CD8-positive, alpha-beta memory T cell (primary cell): ENCODE results near the gene FOXM1. TPM values are rescaled to one million over a fixed set of nuclear protein-coding genes. Genes with fewer than 3 reads are reported as not detected.
"Not testable (repeated sequence)": the region's sequence is repeated elsewhere in the genome, so short reads cannot be mapped to it uniquely, and the experiment has no call there.

Experiments used
- CTCF ChIA-PET: fragments of 350-600 bp; sonication (Branson Sonifier 250); formaldehyde crosslinking; loops from one replicate; lab custom pipeline; 2021; ENCODE audit warnings: antibody characterized with exemption; lab: Charles Lee
- POLR2A ChIA-PET: fragments of 350-600 bp; sonication (Branson Sonifier 250); formaldehyde crosslinking; loops from one replicate; lab custom pipeline; 2021; ENCODE audit warnings: antibody characterized with exemption; lab: Charles Lee
- DNase-seq, 5 donors: peaks; one replicate each; pipeline versions ENCODE4 v3.0.0 to v3.0.0-alpha.2; 2020 to 2022; ENCODE audit warnings: mixed read lengths in 1 of 5
- H3K27ac ChIP-seq: one replicate; pipeline ENCODE4 v1.7.0; 2013; ENCODE audit warnings: low read depth, mild to moderate bottlenecking, low read length, moderate library complexity
- H3K27me3 ChIP-seq: 2 replicates; pipeline ENCODE4 v1.7.0; 2013; ENCODE audit warnings: low read length, mild to moderate bottlenecking; ENCODE audit not compliant: insufficient read depth, poor library complexity, severe bottlenecking
- H3K36me3 ChIP-seq: 2 replicates; pipeline ENCODE4 v1.7.0; 2013; ENCODE audit warnings: mild to moderate bottlenecking, low read length, moderate library complexity; ENCODE audit not compliant: insufficient read depth
- H3K4me1 ChIP-seq: 2 replicates; pipeline ENCODE4 v1.7.0; 2013; ENCODE audit warnings: mild to moderate bottlenecking, low read length, moderate library complexity; ENCODE audit not compliant: insufficient read depth
- H3K4me3 ChIP-seq: 2 replicates; pipeline ENCODE4 v1.7.0; 2013; ENCODE audit warnings: mild to moderate bottlenecking, low read length
- H3K9me3 ChIP-seq: 2 replicates; pipeline ENCODE4 v1.7.0; 2013; ENCODE audit warnings: mild to moderate bottlenecking, low read length
- H3K27ac Mint-ChIP-seq, 8 donors: one replicate each; pipeline ENCODE4 v1.8.0; 2020 to 2021; ENCODE audit warnings: mixed read lengths in 8 of 8, mild to moderate bottlenecking in 6 of 8, inconsistent platforms in 3 of 8, moderate library complexity in 3 of 8
- H3K27me3 Mint-ChIP-seq, 2 donors: one replicate each; pipeline ENCODE4 v1.8.0; 2020 to 2021; ENCODE audit warnings: mixed read lengths in 2 of 2, mild to moderate bottlenecking in 1 of 2, moderate library complexity in 1 of 2
- H3K36me3 Mint-ChIP-seq, 3 donors: one replicate each; pipeline ENCODE4 v1.8.0; 2020 to 2021; ENCODE audit warnings: mixed read lengths in 3 of 3, inconsistent platforms in 1 of 3, mild to moderate bottlenecking in 1 of 3
- H3K4me1 Mint-ChIP-seq, 3 donors: one replicate each; pipeline ENCODE4 v1.8.0; 2020 to 2021; ENCODE audit warnings: mixed read lengths in 3 of 3, inconsistent platforms in 1 of 3, mild to moderate bottlenecking in 1 of 3
- H3K4me3 Mint-ChIP-seq, 7 donors: one replicate each; pipeline ENCODE4 v1.8.0; 2020 to 2021; ENCODE audit warnings: mixed read lengths in 7 of 7, mild to moderate bottlenecking in 6 of 7, moderate library complexity in 4 of 7, inconsistent platforms in 2 of 7
- H3K9me3 Mint-ChIP-seq, 5 donors: one replicate each; pipeline ENCODE4 v1.8.0; 2020 to 2022; ENCODE audit warnings: mixed read lengths in 5 of 5, mild to moderate bottlenecking in 3 of 5, moderate library complexity in 2 of 5, inconsistent platforms in 1 of 5
- polyA plus RNA-seq: library from polyadenylated mRNA; unstranded; fragments of 300-500 nt; fragmentation: Illumina TruSeq; gene quantifications from one replicate; pipeline ENCODE4 v1.2.3, GENCODE V29; 2021
- total RNA-seq, 2 experiments: library from RNA; stranded (reverse); gene quantifications; one replicate each; pipeline ENCODE4 v1.2.3, GENCODE V29; 2021

Gene FOXM1
- total and polyA plus RNA-seq, 3 experiments from 2014 or later = 0.15 to 67.5 (median 66.2) TPM

GRCh38 chr12:2877953-2878732 is 1.2 kb upstream of the FOXM1 start:
- Mint-ChIP-seq H3K36me3 (peaks cover 0 to 22% (median 0%) of the 10 kb centered on the region in 3 donors), H3K4me1 (peaks cover 33 to 47% (median 39%) of the 10 kb centered on the region in 3 donors), H3K27me3 (peaks cover 0 to 3% of the 10 kb centered on the region in 2 donors), H3K27ac (peak overlapping the region; percentile 98 to 100 (median 100)), H3K4me3 (peak overlapping the region; percentile 98 to 100 (median 99)), H3K9me3 (no peaks in the 10 kb centered on the region)
- Histone ChIP-seq H3K4me1 (peaks cover 27% of the 10 kb centered on the region), H3K36me3 (no peaks in the 10 kb centered on the region), H3K27ac (peak overlapping the region; percentile 92), H3K9me3 (no peaks in the 10 kb centered on the region), H3K27me3 (no peaks in the 10 kb centered on the region), H3K4me3 (peak overlapping the region; percentile 78)
- ChIA-PET CTCF (interaction anchor here (0.7 to 1.9 kb wide), 4 partner anchors 10 to 17 kb away, joined by 3 to 7 read pairs (median 4); partner anchors contain the start of gene TULP3), POLR2A (interaction anchor here (1.4 to 2.0 kb wide), 2 partner anchors 12 to 187 kb away, joined by 6 to 8 read pairs; partner anchors contain the start of gene TULP3)
- no peak for DNase-seq

GRCh38 chr12:2876431-2877046 is 435 bp downstream of the FOXM1 start:
- no peak for DNase-seq
- Histone ChIP-seq H3K27me3 (no peaks in the 10 kb centered on the region), H3K36me3 (no peaks in the 10 kb centered on the region), H3K4me3 (peak overlapping the region; percentile 78), H3K27ac (peak overlapping the region; percentile 92), H3K9me3 (no peaks in the 10 kb centered on the region), H3K4me1 (peaks cover 27% of the 10 kb centered on the region)
- Mint-ChIP-seq H3K27ac (peak overlapping the region; percentile 59 to 99 (median 86)), H3K4me3 (peak overlapping the region; percentile 80 to 100 (median 87)), H3K4me1 (peaks cover 31 to 42% (median 34%) of the 10 kb centered on the region in 3 donors), H3K9me3 (no peaks in the 10 kb centered on the region), H3K36me3 (peaks cover 0 to 19% (median 0%) of the 10 kb centered on the region in 3 donors), H3K27me3 (peaks cover 0 to 3% of the 10 kb centered on the region in 2 donors)
- POLR2A ChIA-PET = interaction anchor here (1.1 to 1.5 kb wide), 5 partner anchors 9 to 185 kb away, joined by 3 to 13 read pairs (median 6); partner anchors contain the start of genes ITFG2 and TULP3
- CTCF ChIA-PET = no interaction called here

GRCh38 chr12:2868986-2869632 is 7.9 kb downstream of the FOXM1 start:
- H3K9me3 Mint-ChIP-seq, H3K27ac ChIP-seq, H3K36me3 ChIP-seq, POLR2A ChIA-PET, H3K9me3 ChIP-seq, H3K27me3 Mint-ChIP-seq, H3K4me3 Mint-ChIP-seq, DNase-seq, H3K36me3 Mint-ChIP-seq, H3K27ac Mint-ChIP-seq, H3K4me1 ChIP-seq, H3K4me3 ChIP-seq, H3K27me3 ChIP-seq, H3K4me1 Mint-ChIP-seq, CTCF ChIA-PET: not testable (repeated sequence)

- H3K27ac Mint-ChIP-seq = peak overlapping the region in 1 of 8 donors; percentile 68
Measured at GRCh38 chr12:2864198-2864597, 12.8 kb downstream of the FOXM1 start.

GRCh38 chr12:2863402-2863801 is 13.6 kb downstream of the FOXM1 start:
- H3K27ac ChIP-seq, H3K27me3 ChIP-seq, CTCF ChIA-PET, H3K9me3 ChIP-seq, H3K4me3 ChIP-seq, DNase-seq, H3K27me3 Mint-ChIP-seq, H3K27ac Mint-ChIP-seq, H3K4me1 Mint-ChIP-seq, H3K9me3 Mint-ChIP-seq, H3K4me1 ChIP-seq, H3K36me3 ChIP-seq, H3K4me3 Mint-ChIP-seq: not testable (repeated sequence)
- POLR2A ChIA-PET = interaction anchor here (0.7 kb wide), 1 partner anchor 68 kb away, joined by 3 read pairs; no protein-coding TSS in a partner anchor
- peaks cover 0 to 14% (median 0%) of the 10 kb centered on the region in 3 donors for H3K36me3 Mint-ChIP-seq

More at GRCh38 chr12:2864198-2864597, 12.8 kb downstream of the FOXM1 start:
- Mint-ChIP-seq H3K4me1 (peaks cover 5 to 10% (median 8%) of the 10 kb centered on the region in 3 donors), H3K36me3 (peaks cover 0 to 8% (median 0%) of the 10 kb centered on the region in 3 donors), H3K4me3 (no peak overlapping the region), H3K9me3 (no peaks in the 10 kb centered on the region), H3K27me3 (no peaks in the 10 kb centered on the region)
- POLR2A ChIA-PET = interaction anchor here (0.7 kb wide), 1 partner anchor 68 kb away, joined by 3 read pairs; no protein-coding TSS in a partner anchor
- CTCF ChIA-PET = no interaction called here
- H3K4me1 ChIP-seq = no peaks in the 10 kb centered on the region
- H3K27ac ChIP-seq = no peak overlapping the region
- H3K9me3 ChIP-seq = no peaks in the 10 kb centered on the region
- no peaks in the 10 kb centered on the region for H3K36me3 ChIP-seq
- no peak for DNase-seq
- H3K27me3 ChIP-seq = no peaks in the 10 kb centered on the region
- H3K4me3 ChIP-seq = no peak overlapping the region

GRCh38 chr12:2862876-2863275 is 14.1 kb downstream of the FOXM1 start:
- Histone ChIP-seq H3K36me3 (no peaks in the 10 kb centered on the region), H3K4me1 (no peaks in the 10 kb centered on the region), H3K4me3 (no peak overlapping the region), H3K9me3 (no peaks in the 10 kb centered on the region), H3K27me3 (no peaks in the 10 kb centered on the region), H3K27ac (no peak overlapping the region)
- no peak for DNase-seq
- no peaks in the 10 kb centered on the region for H3K27me3 Mint-ChIP-seq
- H3K36me3 Mint-ChIP-seq = peaks cover 0 to 20% (median 0%) of the 10 kb centered on the region in 3 donors
- POLR2A ChIA-PET = no interaction called here
- H3K4me1 Mint-ChIP-seq = peaks cover 0 to 3% (median 2%) of the 10 kb centered on the region in 3 donors
- no peak overlapping the region for H3K27ac Mint-ChIP-seq
- no peak overlapping the region for H3K4me3 Mint-ChIP-seq
- H3K9me3 Mint-ChIP-seq = no peaks in the 10 kb centered on the region
- CTCF ChIA-PET = no interaction called here

GRCh38 chr12:2860170-2860569 is 16.8 kb downstream of the FOXM1 start:
- POLR2A ChIA-PET = no interaction called here
- H3K27me3 Mint-ChIP-seq = no peaks in the 10 kb centered on the region

More at GRCh38 chr12:2860170-2860569, 16.8 kb downstream of the FOXM1 start:
- CTCF ChIA-PET = no interaction called here
- H3K36me3 Mint-ChIP-seq = peaks cover 0 to 41% (median 4%) of the 10 kb centered on the region in 3 donors
- no peak for DNase-seq
- H3K27me3 ChIP-seq = no peaks in the 10 kb centered on the region
- no peak overlapping the region for H3K27ac ChIP-seq
- no peaks in the 10 kb centered on the region for H3K9me3 Mint-ChIP-seq
- H3K4me1 ChIP-seq = no peaks in the 10 kb centered on the region
- peak overlapping the region in 2 of 8 donors; percentile 20 to 71 for H3K27ac Mint-ChIP-seq
- H3K4me3 Mint-ChIP-seq = no peak overlapping the region
- H3K4me1 Mint-ChIP-seq = no peaks in the 10 kb centered on the region
- H3K9me3 ChIP-seq = no peaks in the 10 kb centered on the region
- no peak overlapping the region for H3K4me3 ChIP-seq
- H3K36me3 ChIP-seq = no peaks in the 10 kb centered on the region
